GM19240 (cell line): ENCODE data around the gene BAX.
"Not testable (repeated sequence)": the region's sequence is repeated elsewhere in the genome, so short reads cannot be mapped to it uniquely, and the experiment has no call there.

Experiments used
- DNase-seq: peaks from one replicate; pipeline ENCODE4 v3.0.0; 2011; ENCODE audit warnings: low spot score; ENCODE audit not compliant: insufficient read length

The BAX gene

DNA sequence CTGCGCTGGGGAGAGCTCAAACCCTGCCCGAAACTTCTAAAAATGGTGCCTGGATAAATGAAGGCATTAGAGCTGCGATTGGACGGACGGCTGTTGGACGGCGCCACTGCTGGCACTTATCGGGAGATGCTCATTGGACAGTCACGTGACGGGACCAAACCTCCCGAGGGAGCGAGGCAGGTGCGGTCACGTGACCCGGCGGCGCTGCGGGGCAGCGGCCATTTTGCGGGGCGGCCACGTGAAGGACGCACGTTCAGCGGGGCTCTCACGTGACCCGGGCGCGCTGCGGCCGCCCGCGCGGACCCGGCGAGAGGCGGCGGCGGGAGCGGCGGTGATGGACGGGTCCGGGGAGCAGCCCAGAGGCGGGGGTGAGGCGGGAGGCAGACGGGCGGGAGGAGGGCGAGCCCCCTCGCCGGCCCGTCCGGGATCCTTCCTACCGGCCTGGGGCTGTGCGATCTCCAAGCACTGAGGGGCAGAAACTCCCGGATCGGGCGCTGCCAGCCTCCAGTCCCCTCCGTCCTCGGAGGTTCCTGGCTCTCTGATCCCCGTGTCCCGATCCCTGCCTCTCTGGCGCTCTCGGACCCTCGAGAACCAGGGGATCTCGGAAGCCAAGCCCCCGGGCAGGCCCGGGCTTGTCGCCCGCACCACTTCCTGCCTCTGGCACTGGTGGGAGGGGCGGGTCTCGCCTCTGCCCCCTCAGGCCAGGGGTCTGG lies at the start of gene BAX:
Gene BAX, plus strand, starts transcription at position 281 of the 713 bp plus-strand sequence. Its CDS starts 54 bp downstream, at position 335.
- DNase-seq: peak; percentile 96

DNA sequence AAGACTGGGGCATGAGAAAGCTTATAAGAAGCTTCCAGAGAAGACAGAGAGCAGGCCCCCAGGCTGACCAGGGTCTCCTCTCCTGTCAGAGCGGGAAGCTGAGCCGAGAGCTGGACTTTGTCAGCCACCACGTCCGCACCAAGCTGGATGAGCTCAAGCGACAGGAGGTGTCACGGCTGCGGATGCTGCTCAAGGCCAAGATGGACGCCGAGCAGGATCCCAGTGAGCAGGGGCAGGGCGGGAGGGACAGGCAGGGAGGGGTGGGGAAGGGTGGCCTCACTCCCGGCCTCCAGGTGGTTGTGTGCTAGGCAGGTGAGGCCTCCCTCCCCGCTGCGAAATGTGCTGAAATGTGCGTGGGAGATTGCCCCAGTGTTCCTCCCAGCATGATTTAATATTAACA lies 49.0 kb upstream of the BAX start:
- DNase-seq: no peak

DNA sequence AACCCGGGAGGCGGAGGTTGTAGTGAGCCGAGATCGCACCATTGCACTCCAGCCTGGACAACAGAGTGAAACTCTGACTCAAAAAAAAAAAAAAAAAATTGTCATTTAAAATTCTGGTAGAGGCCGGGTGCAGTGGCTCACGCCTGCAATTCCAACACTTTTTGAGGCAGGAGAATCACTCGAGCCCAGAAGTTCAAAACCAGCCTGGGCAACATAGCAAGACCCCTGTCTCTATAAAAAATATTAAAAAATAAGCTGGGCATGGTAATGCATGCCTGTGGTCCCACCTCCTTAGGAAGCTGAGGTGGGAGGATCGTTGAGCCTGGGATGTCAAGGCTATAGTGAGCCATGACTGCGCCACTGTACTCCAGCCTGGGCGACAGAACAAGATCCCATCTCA lies 48.4 kb upstream of the BAX start:
- no peak for DNase-seq

DNA sequence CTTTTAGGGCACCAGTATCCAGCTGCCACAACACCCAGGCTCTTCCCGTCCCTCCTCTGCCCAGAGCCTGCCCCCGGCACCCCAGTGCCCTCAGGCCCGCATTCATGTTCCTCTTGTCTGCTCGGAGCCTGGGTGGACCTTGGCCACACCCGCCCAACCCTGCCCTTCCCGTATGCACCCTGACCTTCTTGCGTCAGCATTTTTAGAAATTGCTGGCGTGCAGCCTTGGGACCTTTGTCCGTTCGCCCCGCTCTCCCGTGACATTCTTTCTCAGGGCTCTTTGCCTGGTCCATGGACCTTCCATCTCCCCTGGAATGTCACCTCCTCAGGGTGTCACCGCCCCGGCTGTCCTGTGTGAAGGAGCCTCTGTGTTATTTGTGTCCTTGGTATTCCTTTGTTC lies 47.0 kb upstream of the BAX start:
- no peak for DNase-seq

DNA sequence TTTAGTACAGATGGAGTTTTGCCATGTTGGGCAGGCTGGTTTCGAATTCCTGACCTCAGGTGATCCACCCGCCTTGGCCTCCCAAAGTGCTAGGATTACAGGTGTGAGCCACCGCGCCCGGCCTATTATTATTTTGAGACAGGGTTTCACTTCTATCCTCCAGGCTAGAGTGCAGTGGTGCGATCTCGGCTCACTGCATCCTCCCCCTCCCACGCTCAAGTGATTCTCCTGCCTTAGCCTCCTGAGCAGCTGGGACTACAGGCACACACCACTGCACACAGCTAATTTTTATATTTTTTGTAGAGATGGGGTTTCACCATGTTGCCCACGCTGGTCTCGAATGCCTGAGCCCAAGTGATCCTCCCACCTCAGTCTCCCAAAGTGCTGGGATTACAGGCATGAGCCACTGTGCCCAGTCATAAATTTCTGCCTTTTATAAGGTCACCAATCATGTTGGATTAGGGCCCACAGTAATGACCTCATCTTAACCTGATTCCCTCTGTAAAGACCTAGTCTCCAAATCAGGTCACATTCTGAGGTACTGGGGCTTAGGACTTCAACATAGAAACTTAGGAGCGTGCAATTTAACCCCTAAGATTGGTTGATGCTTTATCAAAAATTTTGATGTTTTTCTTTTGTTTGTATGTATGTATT lies 45.1 kb upstream of the BAX start:
- DNase-seq: not testable (repeated sequence)

DNA sequence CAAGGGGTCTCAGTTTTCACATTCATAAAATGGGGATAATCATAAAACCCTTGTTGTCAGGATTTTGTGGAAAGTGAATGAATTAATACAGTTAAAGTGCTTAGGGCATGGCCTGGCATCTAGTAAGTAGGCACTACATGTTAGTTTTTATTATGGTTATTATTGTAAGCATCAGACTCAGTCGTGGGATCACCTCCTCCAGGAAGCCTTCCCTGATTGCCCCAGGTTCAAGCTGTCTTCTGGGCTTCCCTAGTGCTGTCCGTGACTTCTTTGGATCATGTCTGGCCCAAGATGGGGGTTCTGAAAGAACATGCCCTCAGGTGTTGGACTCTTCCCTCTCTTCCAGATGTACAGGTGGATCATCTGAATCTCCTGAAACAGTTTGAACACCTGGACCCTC lies 43.9 kb upstream of the BAX start:
- no peak for DNase-seq

DNA sequence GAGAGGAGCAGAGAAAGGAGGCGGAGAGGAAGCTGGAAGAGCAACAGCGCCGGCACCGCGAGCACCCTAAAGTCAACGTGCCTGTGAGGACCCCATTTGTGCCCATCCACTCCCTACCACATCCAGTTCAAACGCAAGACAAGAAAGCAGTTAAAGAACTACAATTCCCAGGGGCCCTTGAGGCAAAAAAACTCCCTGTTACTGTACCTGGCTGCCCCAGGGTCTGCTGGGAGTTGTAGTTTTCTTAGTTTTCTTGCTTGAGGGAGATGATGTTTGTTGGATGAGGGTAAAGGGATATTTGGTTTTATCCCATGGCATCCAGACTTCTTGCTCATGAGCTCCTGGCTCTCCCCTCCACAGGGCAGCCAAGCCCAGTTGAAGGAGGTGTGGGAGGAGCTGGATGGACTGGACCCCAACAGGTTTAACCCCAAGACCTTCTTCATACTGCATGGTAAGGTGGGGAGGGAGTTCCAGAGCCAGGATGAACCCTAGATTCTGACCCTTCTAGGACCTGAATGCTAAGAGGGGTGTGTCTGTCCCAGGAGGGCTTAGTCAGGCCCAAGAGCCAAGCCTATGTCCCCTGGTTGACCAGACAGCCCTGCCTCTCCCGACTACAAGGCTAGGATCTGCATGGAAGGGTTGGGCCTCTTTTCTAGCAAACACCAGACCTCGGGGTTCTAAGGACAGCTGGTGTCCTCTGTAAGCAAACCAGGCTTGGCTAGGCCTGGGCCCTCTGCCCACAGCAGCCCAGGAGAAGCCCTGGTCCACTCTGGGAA lies 41.4 kb upstream of the BAX start:
- DNase-seq: no peak

DNA sequence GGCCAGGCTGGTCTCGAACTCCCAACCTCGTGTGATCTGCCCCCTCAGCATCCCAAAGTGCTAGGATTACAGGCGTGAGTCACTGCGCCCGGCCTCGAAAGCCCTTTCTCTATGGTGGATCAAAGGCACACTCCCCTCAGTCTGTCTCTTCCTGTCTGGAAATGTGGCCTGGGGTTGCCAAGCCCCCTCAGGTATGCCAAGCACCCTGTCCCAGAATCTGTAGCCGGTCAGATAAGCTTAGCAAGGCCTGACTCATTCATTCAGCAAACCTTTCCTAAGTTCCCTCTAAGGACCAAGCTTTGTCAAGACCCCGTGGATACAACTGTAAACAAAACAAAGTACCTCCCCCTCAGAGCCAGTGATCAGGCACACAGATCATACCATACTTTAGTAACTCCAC lies 40.5 kb upstream of the BAX start:
- no peak for DNase-seq

DNA sequence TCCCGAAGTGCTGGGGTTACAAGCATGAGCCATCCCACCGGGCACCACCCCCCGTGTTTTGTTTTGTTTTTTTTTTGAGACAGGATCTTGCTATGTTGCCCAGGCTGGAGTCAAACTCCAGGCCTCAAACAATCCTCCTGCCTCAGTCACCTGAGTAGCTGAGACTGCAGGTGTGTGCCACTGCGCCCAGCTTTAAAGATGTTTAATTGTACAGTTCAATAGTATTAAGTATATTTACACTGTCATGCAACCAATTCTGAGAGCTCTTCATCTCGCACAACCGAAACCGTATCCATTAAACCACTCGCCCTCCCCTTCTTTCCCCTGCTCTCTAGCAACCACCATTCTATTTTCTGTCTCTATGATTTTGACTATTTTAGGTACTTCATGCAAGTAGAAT lies 38.9 kb upstream of the BAX start:
- DNase-seq: no peak

DNA sequence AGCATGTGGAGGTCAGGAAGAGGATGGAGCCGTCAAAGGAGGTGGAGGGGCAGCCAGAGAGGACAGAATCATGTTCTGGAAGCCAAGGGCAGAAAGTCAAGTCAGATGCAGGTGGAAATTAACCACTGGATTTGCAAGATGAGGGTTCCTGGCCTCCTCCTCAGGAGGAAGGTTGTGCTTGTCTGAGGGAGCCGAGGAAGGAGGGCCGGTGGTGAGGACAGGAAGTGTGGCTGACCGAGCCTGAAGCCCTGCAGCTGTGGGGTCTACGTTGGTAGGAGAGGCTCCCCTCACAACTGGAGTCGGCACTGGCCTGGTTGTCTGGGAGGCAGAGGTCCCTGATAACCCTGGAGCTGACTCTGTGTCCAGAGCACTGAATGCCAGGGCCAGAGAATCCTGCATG lies 36.6 kb upstream of the BAX start:
- DNase-seq: no peak

DNA sequence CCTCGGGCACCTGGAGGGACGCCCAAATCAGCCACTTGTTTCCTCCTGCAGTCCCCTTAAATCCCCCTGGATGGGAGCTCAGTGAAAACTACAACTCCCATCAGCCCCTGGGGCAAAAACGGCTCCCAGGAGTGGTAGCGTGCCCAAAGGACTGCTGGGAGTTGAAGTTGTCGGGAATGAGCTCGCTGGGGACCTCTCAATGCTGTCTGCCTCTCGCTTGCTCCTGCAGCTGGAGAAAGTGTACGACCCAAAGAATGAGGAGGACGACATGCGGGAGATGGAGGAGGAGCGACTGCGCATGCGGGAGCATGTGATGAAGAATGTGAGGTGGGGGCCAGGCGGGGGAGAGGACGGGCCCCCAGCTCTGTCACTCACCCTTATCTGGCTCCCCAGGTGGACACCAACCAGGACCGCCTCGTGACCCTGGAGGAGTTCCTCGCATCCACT lies 35.9 kb upstream of the BAX start:
- no peak for DNase-seq

DNA sequence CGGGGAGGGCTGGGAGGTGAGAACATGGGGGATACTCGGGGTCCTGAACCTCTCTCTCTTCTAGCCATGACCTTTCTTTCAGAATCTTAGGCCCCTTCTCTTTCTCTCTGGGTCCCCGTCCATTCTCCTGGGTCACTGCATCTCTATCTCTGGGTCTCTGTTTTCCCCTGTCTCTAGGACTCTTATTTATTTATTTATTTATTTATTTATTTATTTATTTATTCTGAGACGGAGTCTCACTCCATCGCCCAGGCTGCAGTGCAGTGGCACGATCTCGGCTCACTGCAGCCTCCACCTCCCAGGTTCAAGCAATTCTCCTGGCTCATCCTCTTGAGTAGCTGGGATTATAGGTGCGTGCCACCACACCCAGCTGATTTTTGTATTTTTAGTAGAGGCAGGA lies 35.4 kb upstream of the BAX start:
- not testable (repeated sequence) for DNase-seq

DNA sequence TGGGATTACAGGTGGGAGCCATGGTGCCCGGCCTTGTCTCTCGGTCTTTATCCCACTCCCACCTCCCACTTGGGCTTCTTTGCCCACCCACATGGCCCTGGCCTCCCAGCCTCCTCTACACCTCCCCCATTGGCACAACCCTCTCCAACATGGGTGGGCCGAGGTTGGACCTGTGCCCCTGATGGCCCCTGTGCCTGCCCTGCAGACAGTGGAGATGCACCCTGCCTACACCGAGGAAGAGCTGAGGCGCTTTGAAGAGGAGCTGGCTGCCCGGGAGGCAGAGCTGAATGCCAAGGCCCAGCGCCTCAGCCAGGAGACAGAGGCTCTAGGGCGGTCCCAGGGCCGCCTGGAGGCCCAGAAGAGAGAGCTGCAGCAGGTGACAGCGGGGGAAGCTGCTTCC lies 33.7 kb upstream of the BAX start:
- DNase-seq: no peak

DNA sequence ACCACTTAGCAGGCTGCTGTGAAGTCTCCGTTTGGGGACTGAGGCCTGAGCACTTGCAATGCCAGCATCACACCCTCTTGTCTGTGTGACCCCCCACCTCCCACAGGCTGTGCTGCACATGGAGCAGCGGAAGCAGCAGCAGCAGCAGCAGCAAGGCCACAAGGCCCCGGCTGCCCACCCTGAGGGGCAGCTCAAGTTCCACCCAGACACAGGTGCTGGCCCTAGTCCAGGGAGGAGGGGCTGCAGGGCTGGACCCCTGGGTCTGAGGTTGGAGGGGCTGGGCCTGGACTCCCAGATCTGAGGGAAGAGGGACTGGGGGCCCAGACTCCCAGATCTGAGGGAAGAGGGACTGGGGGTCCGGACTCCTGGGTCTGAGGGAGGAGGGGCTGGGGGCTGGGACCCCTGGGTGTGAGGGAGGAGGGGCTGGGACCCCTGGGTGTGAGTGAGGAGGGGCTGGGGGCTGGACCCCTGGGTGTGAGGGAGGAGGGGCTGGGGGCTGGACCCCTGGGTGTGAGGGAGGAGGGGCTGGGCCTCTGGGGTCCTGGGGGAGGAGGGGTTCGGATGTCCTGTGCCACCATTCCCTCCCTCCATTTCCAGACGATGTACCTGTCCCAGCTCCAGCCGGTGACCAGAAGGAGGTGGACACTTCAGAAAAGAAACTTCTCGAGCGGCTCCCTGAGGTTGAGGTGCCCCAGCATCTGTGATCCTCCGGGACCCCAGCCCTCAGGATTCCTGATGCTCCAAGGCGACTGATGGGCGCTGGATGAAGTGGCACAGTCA lies 32.8 kb upstream of the BAX start:
- DNase-seq: no peak

DNA sequence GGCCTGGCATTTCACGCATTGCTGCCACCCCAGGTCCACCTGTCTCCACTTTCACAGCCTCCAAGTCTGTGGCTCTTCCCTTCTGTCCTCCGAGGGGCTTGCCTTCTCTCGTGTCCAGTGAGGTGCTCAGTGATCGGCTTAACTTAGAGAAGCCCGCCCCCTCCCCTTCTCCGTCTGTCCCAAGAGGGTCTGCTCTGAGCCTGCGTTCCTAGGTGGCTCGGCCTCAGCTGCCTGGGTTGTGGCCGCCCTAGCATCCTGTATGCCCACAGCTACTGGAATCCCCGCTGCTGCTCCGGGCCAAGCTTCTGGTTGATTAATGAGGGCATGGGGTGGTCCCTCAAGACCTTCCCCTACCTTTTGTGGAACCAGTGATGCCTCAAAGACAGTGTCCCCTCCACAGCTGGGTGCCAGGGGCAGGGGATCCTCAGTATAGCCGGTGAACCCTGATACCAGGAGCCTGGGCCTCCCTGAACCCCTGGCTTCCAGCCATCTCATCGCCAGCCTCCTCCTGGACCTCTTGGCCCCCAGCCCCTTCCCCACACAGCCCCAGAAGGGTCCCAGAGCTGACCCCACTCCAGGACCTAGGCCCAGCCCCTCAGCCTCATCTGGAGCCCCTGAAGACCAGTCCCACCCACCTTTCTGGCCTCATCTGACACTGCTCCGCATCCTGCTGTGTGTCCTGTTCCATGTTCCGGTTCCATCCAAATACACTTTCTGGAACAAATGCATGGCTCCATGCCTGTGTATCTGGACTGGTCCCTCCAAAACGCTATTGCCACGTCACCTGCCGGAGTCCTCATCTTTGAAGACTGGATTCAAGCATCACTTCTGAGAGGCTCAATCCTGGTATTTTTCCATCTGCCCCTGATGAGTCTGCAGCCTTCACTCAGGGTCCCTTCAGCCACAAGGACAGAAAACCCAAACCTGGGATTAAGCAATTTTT lies 31.9 kb upstream of the BAX start:
- DNase-seq: no peak

DNA sequence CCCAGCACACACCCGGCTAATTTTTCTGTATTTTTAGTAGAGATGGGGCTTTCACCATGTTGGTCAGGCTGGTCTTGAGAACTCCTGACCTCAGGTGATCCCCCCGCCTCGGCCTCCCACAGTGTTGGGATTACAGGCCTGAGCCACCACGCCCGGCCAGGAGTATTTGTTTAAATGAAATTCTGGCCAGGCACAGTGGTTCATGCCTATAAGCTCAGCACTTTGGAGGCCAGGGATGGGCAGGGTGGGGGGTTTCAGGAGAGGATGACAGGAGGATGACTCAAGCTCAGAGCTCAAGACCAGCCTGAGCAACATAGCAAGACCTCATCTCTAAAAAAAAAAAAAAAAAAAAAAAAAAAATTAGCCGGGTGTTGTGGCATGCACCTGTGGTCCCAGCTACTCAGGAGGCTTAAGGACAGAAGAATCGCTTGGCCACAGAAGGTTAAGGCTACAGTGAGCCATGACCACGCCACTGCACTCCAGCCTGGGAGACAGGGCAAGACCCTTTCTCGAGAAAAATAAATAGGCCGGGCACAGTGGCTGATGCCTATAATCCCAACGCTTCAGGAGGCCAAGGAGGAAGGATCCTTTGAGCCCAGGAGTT lies 29.3 kb upstream of the BAX start:
- no peak for DNase-seq

DNA sequence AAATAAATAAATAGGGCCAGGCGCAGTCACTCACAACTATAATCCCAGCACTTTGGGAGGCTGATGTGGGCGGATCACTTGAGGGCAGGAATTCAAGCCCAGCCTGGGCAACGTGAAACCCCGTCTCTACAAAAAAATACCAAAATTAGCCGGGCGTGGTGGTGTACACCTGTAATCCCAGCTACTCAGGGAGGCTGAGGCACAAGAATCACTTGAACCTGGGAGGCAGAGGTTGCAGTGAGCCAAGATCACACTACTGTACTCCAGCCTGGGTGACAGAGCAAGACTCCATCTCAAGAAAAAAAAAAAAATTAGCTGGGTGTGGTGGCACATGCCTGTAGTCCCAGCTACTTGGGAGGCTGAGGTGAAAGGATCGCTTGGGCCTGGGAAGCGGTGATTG lies 28.8 kb upstream of the BAX start:
- DNase-seq: not testable (repeated sequence)

DNA sequence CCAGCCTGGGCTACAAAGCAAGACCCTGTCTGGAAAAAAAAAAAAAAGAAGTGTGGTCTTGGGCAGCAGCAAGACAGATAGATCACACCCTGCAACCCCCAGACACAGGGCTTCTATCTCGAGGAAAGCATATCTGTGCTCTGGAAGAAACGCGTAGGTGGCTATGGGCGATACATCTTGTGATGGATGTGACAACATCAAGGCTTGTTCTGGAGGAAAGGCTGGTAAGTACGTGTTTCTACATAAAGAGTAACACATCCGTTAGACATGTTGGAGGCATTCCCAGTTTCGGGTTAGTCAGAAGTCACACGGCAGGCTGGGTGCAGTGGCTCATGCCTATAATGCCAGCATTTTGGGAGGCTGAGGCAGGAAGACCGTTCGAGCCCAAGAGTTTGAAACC lies 27.8 kb upstream of the BAX start:
- no peak for DNase-seq

DNA sequence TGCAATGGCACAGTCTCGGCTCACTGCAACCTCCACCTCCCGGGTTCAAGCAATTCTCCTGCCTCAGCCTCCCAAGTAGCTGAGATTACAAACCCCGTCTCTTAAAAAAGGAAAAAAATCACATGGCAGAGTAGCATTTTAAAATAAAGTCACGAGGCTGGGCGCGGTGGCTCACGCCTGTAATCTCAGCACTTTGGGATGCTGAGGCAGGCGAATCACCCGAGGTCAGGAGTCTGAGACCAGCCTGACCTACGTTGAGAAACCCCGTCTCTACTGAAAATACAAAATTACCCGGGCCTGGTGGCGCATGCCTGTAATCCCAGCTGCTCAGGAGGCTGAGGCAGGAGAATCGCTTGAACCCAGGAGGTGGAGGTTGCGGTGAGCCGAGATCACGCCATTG lies 27.0 kb upstream of the BAX start:
- not testable (repeated sequence) for DNase-seq
